A549 (cell line): ENCODE results near the gene KCNE3. TPM values are rescaled to one million over a fixed set of nuclear protein-coding genes. Genes with fewer than 3 reads are reported as not detected.

Source experiments
- ATAC-seq, 2 experiments: fragments of 200-7000 bp in 1 of 2; fragments of >200 bp in 1 of 2; cut with Nextera tagmentation in 1 of 2; cut with Tn5 transposase in 1 of 2; 3 replicates each; pipeline versions ENCODE4 v1.8.0 to v1.9.1; 2018 to 2020; ENCODE audit warnings: mild to moderate bottlenecking in 1 of 2, moderate library complexity in 1 of 2
- CTCF ChIA-PET: fragments of 300-600 bp; sonication (Branson Sonifier 250); formaldehyde crosslinking; extraction: SDS; loops from one replicate; lab custom pipeline; 2021; ENCODE audit warnings: antibody characterized with exemption, inconsistent platforms; lab: Yijun Ruan, JAX
- POLR2A ChIA-PET: fragments of 350-600 bp; formaldehyde crosslinking; extraction: SDS; loops from one replicate; lab custom pipeline; 2021; ENCODE audit warnings: antibody characterized with exemption, inconsistent platforms; lab: Yijun Ruan, JAX
- DNase-seq, 2 experiments: peaks; one replicate each; pipeline versions ENCODE4 v3.0.0 to v3.0.0-alpha.2; 2011 to 2016; ENCODE audit warnings: low read depth in 1 of 2, low spot score in 1 of 2
- FAIRE-seq: peaks from 2 replicates; lab custom pipeline; 2011; peaks lifted over from hg19 to GRCh38; lab: Jason Lieb, UNC
- H3K27ac ChIP-seq, 2 experiments: fragments of >200 bp; sonication (Bioruptor Twin); formaldehyde crosslinking; 3 replicates each; pipeline ENCODE4 v1.5.1; 2016 to 2017
- H3K4me1 ChIP-seq: fragments of >200 bp; sonication (Bioruptor Twin); formaldehyde crosslinking; 3 replicates; pipeline ENCODE4 v1.6.1; 2016
- H3K4me2 ChIP-seq: fragments of >200 bp; sonication (Bioruptor Twin); formaldehyde crosslinking; 3 replicates; pipeline ENCODE4 v1.6.1; 2016
- H3K4me3 ChIP-seq: fragments of >200 bp; sonication (Bioruptor Twin); formaldehyde crosslinking; 3 replicates; pipeline ENCODE4 v1.5.1; 2016
- H3K9me3 ChIP-seq: fragments of >200 bp; sonication (Bioruptor Twin); formaldehyde crosslinking; 3 replicates; pipeline ENCODE4 v1.6.1; 2016
- CEBPB ChIP-seq, 2 experiments: fragments of >200 bp in 1 of 2; sonication (Bioruptor Twin) in 1 of 2; formaldehyde crosslinking in 1 of 2; IDR thresholded peaks; 2 replicates each; pipeline ENCODE4 v1.6.1; 2012 to 2016
- CHD2 ChIP-seq: fragments of 150-350 bp; IDR thresholded peaks from 2 replicates; pipeline ENCODE4 v1.6.1; 2014; ENCODE audit warnings: low read length; ENCODE audit not compliant: partially characterized antibody
- EHF ChIP-seq: fragments of 250-450 bp; sonication (Bioruptor Pico); IDR thresholded peaks from 2 replicates; pipeline ENCODE4 v1.5.0; 2020; ENCODE audit warnings: mild to moderate bottlenecking
- EHMT2 ChIP-seq: fragments of 200-600 bp; sonication (generic); IDR thresholded peaks from 2 replicates; pipeline ENCODE4 v1.6.1; 2016; ENCODE audit warnings: antibody characterized with exemption, low read depth, mild to moderate bottlenecking, moderate library complexity
- EP300 ChIP-seq, 2 experiments: fragments of >200 bp; sonication (Bioruptor Twin); formaldehyde crosslinking; IDR thresholded peaks; 2 replicates in 1 of 2; 3 replicates in 1 of 2; pipeline ENCODE4 v1.6.1; 2016 to 2017
- ESRRA ChIP-seq: fragments of 150-350 bp; IDR thresholded peaks from 2 replicates; pipeline ENCODE4 v1.6.1; 2014; ENCODE audit warnings: mild to moderate bottlenecking, low read length, borderline replicate concordance
- FOXS1 ChIP-seq: fragments of 250-450 bp; sonication (Bioruptor Pico); IDR thresholded peaks from 2 replicates; pipeline ENCODE4 v1.5.0; 2020; ENCODE audit warnings: mild to moderate bottlenecking, moderate library complexity
- JUN ChIP-seq, 2 experiments: fragments of >200 bp; sonication (Bioruptor Twin); formaldehyde crosslinking; IDR thresholded peaks; 2 replicates in 1 of 2; 3 replicates in 1 of 2; pipeline ENCODE4 v1.6.1; 2016 to 2017
- JUNB ChIP-seq: fragments of >200 bp; sonication (Bioruptor Twin); formaldehyde crosslinking; IDR thresholded peaks from 2 replicates; pipeline ENCODE4 v1.6.1; 2016
- KDM5A ChIP-seq: fragments of 200-600 bp; sonication (generic); IDR thresholded peaks from 2 replicates; pipeline ENCODE4 v1.6.1; 2016; ENCODE audit warnings: antibody characterized with exemption, mild to moderate bottlenecking
- MAZ ChIP-seq: fragments of 150-350 bp; IDR thresholded peaks from 2 replicates; pipeline ENCODE4 v1.6.1; 2014; ENCODE audit warnings: antibody characterized with exemption, low read depth, low read length, borderline replicate concordance
- MYC ChIP-seq: IDR thresholded peaks from 2 replicates; pipeline ENCODE4 v1.6.1; 2012; ENCODE audit warnings: mild to moderate bottlenecking, inconsistent platforms, low read length, improper control_type of control experiment, borderline replicate concordance
- NFE2L2 ChIP-seq: fragments of 150-350 bp; conservative IDR thresholded peaks from 2 replicates; pipeline ENCODE4 v1.6.1; 2014; ENCODE audit warnings: low read length
- PHF8 ChIP-seq: fragments of 200-600 bp; sonication (generic); IDR thresholded peaks from 2 replicates; pipeline ENCODE4 v1.6.1; 2016; ENCODE audit warnings: low read depth, mild to moderate bottlenecking, antibody characterized with exemption, moderate library complexity, borderline replicate concordance
- POLR2A ChIP-seq: IDR thresholded peaks from 2 replicates; pipeline ENCODE4 v1.6.1; 2012; ENCODE audit warnings: mild to moderate bottlenecking, low read length
- RCOR1 ChIP-seq: fragments of 150-350 bp; IDR thresholded peaks from 2 replicates; pipeline ENCODE4 v1.6.1; 2014; ENCODE audit warnings: antibody characterized with exemption, low read length, low read depth
- SMC3 ChIP-seq: fragments of >200 bp; sonication (Bioruptor Twin); formaldehyde crosslinking; IDR thresholded peaks from 3 replicates; pipeline ENCODE4 v1.6.1; 2018; ENCODE audit warnings: inconsistent platforms
- SREBF2 ChIP-seq: fragments of 450-650 bp; IDR thresholded peaks from 2 replicates; pipeline ENCODE4 v1.6.1; 2014; ENCODE audit warnings: mild to moderate bottlenecking, moderate library complexity
- TFCP2L1 ChIP-seq: fragments of 250-450 bp; sonication (Bioruptor Pico); IDR thresholded peaks from 2 replicates; pipeline ENCODE4 v1.5.0; 2021; ENCODE audit warnings: mild to moderate bottlenecking
- ZC3H11A ChIP-seq: fragments of 450-650 bp; IDR thresholded peaks from 2 replicates; pipeline ENCODE4 v1.6.1; 2014; ENCODE audit warnings: antibody characterized with exemption, mild to moderate bottlenecking
- ZFP36 ChIP-seq: fragments of 450-650 bp; IDR thresholded peaks from 2 replicates; pipeline ENCODE4 v1.6.1; 2014; ENCODE audit warnings: borderline replicate concordance; ENCODE audit not compliant: partially characterized antibody
- WGBS: methylation state at CpG from one replicate; pipeline ENCODE4 v1.1.6; 2017; ENCODE audit errors: missing lambda C conversion rate; 5-methylcytosine and 5-hydroxymethylcytosine counted together
- polyA plus RNA-seq, 4 experiments: library from polyadenylated mRNA; depleted of rRNA in 3 of 4; stranded (reverse); fragments of >200 nt; fragmentation: RNase III in 1 of 4; extraction: RNeasy Plus Mini Kit Qiagen cat#74134 plus additional on column Dnase treatment in 1 of 4; gene quantifications; 2 replicates in 3 of 4; 3 replicates in 1 of 4; pipeline ENCODE4 v1.2.3, GENCODE V29; 2011 to 2017
- TF ChIP-seq, protein P1 (sequence below): fragments of 450-650 bp; IDR thresholded peaks from 2 replicates; pipeline ENCODE4 v1.6.1; 2014; ENCODE audit warnings: antibody characterized with exemption
- TF ChIP-seq, protein P2 (sequence below): fragments of 150-350 bp; IDR thresholded peaks from 2 replicates; pipeline ENCODE4 v1.6.1; 2014; ENCODE audit warnings: low read depth, mild to moderate bottlenecking, low read length
- TF ChIP-seq, protein P3 (sequence below): fragments of 250-450 bp; sonication (Bioruptor Pico); IDR thresholded peaks from 2 replicates; pipeline ENCODE4 v1.5.0; 2021; ENCODE audit warnings: mild to moderate bottlenecking, moderate library complexity, borderline replicate concordance

KCNE3 gene
- polyA plus RNA-seq, 2 of the 4 experiments (the other 2 are of a cell fraction), result 0.23 to 0.56 TPM

DNA sequence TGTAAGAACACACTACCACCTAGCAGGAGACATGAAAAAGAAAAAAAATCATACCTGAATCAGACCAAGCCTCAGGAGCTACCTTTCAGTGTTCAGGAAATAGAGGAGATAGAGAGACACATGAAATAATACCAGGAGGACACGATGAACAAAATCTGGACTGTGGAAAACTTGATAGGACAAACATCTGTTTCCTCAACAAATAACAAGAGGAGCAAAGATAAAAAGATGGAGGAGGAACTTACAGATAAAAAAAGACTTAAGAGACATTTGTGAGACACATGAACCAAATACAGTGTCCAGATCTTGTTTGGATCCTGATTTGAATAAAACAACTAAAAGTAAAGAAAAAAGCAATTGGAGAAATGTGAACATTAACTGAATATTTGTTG is 12.4 kb upstream of the KCNE3 start:
- Histone ChIP-seq H3K4me2 (no peak overlapping the region), H3K27ac (no peak overlapping the region), H3K9me3 (no peaks in the 10 kb centered on the region), H3K4me3 (no peak overlapping the region), H3K4me1 (0 out of 3 replicates have a peak, but pooled peaks cover 6% of the 10 kb centered on the region)
- DNase-seq, result no peak
- WGBS, result 48% methylated on average over 1 of the region's 1 CpG
- no peak for TF ChIP-seq POLR2A
- no peak for TF ChIP-seq ZFP36
- TF ChIP-seq NFE2L2, result no peak
- TF ChIP-seq SMC3, result no peak
- TF ChIP-seq ZC3H11A, result no peak
- no peak for TF ChIP-seq ESRRA
- no peak for TF ChIP-seq RCOR1
- TF ChIP-seq PHF8, result no peak
- TF ChIP-seq, protein P1, sequence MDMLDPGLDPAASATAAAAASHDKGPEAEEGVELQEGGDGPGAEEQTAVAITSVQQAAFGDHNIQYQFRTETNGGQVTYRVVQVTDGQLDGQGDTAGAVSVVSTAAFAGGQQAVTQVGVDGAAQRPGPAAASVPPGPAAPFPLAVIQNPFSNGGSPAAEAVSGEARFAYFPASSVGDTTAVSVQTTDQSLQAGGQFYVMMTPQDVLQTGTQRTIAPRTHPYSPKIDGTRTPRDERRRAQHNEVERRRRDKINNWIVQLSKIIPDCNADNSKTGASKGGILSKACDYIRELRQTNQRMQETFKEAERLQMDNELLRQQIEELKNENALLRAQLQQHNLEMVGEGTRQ, result no peak
- TF ChIP-seq CHD2, result no peak
- TF ChIP-seq FOXS1 (CRISPR knock-in tag), result no peak
- TF ChIP-seq JUN (IDR thresholded peaks at IDR 0.05), result no peak
- TF ChIP-seq, protein P2, sequence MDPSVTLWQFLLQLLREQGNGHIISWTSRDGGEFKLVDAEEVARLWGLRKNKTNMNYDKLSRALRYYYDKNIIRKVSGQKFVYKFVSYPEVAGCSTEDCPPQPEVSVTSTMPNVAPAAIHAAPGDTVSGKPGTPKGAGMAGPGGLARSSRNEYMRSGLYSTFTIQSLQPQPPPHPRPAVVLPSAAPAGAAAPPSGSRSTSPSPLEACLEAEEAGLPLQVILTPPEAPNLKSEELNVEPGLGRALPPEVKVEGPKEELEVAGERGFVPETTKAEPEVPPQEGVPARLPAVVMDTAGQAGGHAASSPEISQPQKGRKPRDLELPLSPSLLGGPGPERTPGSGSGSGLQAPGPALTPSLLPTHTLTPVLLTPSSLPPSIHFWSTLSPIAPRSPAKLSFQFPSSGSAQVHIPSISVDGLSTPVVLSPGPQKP, result no peak
- TF ChIP-seq MAZ, result no peak
- no peak for TF ChIP-seq EHF (CRISPR knock-in tag)
- TF ChIP-seq JUNB, result no peak
- TF ChIP-seq EHMT2, result no peak
- CTCF ChIA-PET, result interaction anchor here (2.7 to 2.9 kb wide), 2 partner anchors 26 to 30 kb away, joined by 8 read pairs; no protein-coding TSS in a partner anchor
- no peak for ATAC-seq
- FAIRE-seq, result no peak
- POLR2A ChIA-PET, result no interaction called here

DNA sequence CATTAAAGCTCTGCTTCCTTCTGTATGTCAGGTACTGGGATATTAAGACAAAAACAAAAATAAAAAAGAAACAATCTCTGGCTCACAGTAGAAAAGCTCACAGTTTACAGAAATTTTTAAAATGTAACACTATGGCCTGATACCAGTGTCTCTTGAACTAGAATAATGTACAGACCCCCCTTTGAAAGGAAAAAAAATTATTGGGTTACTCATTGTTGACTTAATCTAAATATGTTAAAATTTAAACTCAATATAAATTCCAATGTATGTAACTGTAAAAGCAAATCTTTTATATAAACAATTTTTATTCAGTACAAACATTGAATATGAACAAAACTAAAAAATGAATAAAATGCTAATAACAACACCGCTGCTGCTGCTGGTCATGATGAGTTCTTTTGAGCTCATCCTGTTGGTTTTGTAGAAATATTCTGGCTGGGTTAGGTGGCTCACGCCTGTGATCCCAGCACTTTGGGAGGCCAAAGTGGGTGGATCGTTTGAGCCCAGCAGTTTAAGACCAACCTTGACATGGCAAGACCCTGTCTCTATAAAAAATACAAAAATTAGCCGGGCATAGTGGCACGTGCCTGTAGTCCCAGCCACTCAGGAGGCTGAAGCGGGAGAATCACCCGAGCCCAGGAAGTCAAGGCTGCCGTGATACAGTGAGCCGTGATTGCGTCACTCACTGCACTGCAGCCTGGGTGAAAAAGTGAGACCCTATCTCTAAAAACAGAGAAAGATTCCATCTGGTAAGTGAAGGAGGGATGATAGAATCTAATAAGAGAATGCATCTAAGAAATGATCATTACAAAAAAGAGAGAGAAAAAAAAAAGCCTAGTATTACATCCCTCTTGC is 11.8 kb upstream of the KCNE3 start:
- CTCF ChIA-PET, result interaction anchor here (1.2 to 2.9 kb wide), 4 partner anchors 9 to 248 kb away, joined by 4 to 8 read pairs (median 8); no protein-coding TSS in a partner anchor
- no peak for DNase-seq

DNA sequence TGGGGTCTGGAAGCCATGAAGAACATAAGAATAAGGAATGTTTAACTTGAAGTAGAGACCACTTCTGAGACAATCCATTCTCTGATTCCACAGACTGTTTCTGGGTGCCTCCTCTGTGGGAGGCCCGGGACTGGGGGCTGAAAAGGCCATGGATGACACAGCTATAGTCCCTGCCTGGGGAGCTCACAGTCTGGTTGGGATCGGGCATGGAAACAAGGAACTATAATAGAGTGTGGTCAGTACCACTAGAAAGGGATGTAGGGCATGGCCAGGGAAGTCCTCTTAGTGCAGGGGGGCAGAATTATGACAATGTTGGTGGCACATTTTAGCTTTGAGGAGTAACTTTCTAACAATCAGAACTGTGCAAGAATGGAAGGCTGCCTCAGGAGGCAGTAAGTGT is 9.2 kb upstream of the KCNE3 start:
- CTCF ChIA-PET, result interaction anchor here (0.7 to 4.3 kb wide), 5 partner anchors 23 to 220 kb away, joined by 3 to 23 read pairs (median 5); no protein-coding TSS in a partner anchor

More for the DNA sequence above, 11.8 kb upstream of the KCNE3 start:
- H3K4me3 ChIP-seq, result no peak overlapping the region
- ATAC-seq (no peak), FAIRE-seq (no peak)
- 0 out of 3 replicates have a peak, but pooled peaks cover 6% of the 10 kb centered on the region for H3K4me1 ChIP-seq
- peak; percentile 42 to 64; a peak in 3 of 4 replicates for TF ChIP-seq CEBPB (IDR thresholded peaks at IDR 0.05)
- TF ChIP-seq SREBF2, result no peak
- whole genome bisulfite sequencing, result 73% methylated on average over 10 of the region's 10 CpGs
- POLR2A ChIA-PET, result interaction anchor here (0.8 kb wide), 1 partner anchor 14 kb away, joined by 3 read pairs; the partner anchor contains the start of gene LIPT2
- H3K27ac ChIP-seq, result no peak overlapping the region
- no peak overlapping the region for H3K4me2 ChIP-seq
- no peaks in the 10 kb centered on the region for H3K9me3 ChIP-seq

More for the DNA sequence above, 9.2 kb upstream of the KCNE3 start:
- Histone ChIP-seq H3K4me1 (0 out of 3 replicates have a peak, but pooled peaks cover 6% of the 10 kb centered on the region), H3K9me3 (no peaks in the 10 kb centered on the region), H3K27ac (no peak overlapping the region), H3K4me2 (no peak overlapping the region), H3K4me3 (no peak overlapping the region)
- POLR2A ChIA-PET, result interaction anchor here (1.9 kb wide), 1 partner anchor 17 kb away, joined by 8 read pairs; the partner anchor contains the start of gene LIPT2
- no peak for TF ChIP-seq EHMT2
- no peak for TF ChIP-seq RCOR1
- no peak for TF ChIP-seq MYC
- no peak for TF ChIP-seq TFCP2L1
- no peak for TF ChIP-seq JUN (IDR thresholded peaks at IDR 0.05)
- TF ChIP-seq KDM5A, result no peak
- TF ChIP-seq, protein P3, sequence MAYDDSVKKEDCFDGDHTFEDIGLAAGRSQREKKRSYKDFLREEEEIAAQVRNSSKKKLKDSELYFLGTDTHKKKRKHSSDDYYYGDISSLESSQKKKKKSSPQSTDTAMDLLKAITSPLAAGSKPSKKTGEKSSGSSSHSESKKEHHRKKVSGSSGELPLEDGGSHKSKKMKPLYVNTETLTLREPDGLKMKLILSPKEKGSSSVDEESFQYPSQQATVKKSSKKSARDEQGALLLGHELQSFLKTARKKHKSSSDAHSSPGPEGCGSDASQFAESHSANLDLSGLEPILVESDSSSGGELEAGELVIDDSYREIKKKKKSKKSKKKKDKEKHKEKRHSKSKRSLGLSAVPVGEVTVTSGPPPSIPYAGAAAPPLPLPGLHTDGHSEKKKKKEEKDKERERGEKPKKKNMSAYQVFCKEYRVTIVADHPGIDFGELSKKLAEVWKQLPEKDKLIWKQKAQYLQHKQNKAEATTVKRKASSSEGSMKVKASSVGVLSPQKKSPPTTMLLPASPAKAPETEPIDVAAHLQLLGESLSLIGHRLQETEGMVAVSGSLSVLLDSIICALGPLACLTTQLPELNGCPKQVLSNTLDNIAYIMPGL (CRISPR knock-in tag), result no peak
- TF ChIP-seq FOXS1 (CRISPR knock-in tag), result no peak
- TF ChIP-seq, protein P1, result no peak
- no peak for TF ChIP-seq ZC3H11A
- TF ChIP-seq EP300 (IDR thresholded peaks at IDR 0.05), result no peak
- no peak for TF ChIP-seq JUNB
- DNase-seq (no peak), ATAC-seq (0 out of 6 replicates have a peak, but pooled peaks of 1 of the 2 experiments have one; percentile 19), FAIRE-seq (no peak)
- 59% methylated on average over 2 of the region's 2 CpGs for WGBS
